OCI-LY1 (cell line): ENCODE data around the gene PCBP3.

Experiments
- H2AFZ ChIP-seq: fragments of 200-600 bp; sonication (generic), shearing (Covaris generic); 2 replicates; pipeline ENCODE4 v1.6.0; 2014; ENCODE audit warnings: antibody characterized with exemption, mild to moderate bottlenecking, low read length
- H3F3A ChIP-seq: fragments of 200-600 bp; sonication (generic), shearing (Covaris generic); 2 replicates; pipeline ENCODE4 v1.6.0; 2014; ENCODE audit warnings: mild to moderate bottlenecking, antibody characterized with exemption, low read length, moderate library complexity; ENCODE audit not compliant: insufficient read depth
- H3K27ac ChIP-seq: fragments of 200-600 bp; sonication (generic); 2 replicates; pipeline ENCODE4 v1.5.1; 2014; ENCODE audit warnings: low read length, mixed run types, mild to moderate bottlenecking, low read depth; ENCODE audit not compliant: poor library complexity, severe bottlenecking
- H3K27me3 ChIP-seq: fragments of 200-600 bp; sonication (generic); 2 replicates; pipeline ENCODE4 v1.6.0; 2014; ENCODE audit warnings: antibody characterized with exemption, mild to moderate bottlenecking, low read length, moderate library complexity; ENCODE audit not compliant: insufficient read depth
- H3K36me3 ChIP-seq: fragments of 200-600 bp; sonication (generic); 2 replicates; pipeline ENCODE4 v1.6.1; 2014; ENCODE audit warnings: mild to moderate bottlenecking, antibody characterized with exemption, low read length, moderate library complexity, mixed read lengths; ENCODE audit not compliant: insufficient read depth
- H3K4me1 ChIP-seq: fragments of 200-600 bp; sonication (generic); 2 replicates; pipeline ENCODE4 v1.5.1; 2014; ENCODE audit warnings: mild to moderate bottlenecking, low read length, moderate library complexity; ENCODE audit not compliant: insufficient read depth, severe bottlenecking
- H3K4me2 ChIP-seq: fragments of 200-600 bp; sonication (generic), shearing (Covaris generic); 2 replicates; pipeline ENCODE4 v1.6.1; 2014; ENCODE audit warnings: low read length
- H3K4me3 ChIP-seq: fragments of 200-600 bp; sonication (generic); 2 replicates; pipeline ENCODE4 v1.5.1; 2014; ENCODE audit warnings: low read length, low read depth, mild to moderate bottlenecking, mixed read lengths; ENCODE audit not compliant: poor library complexity, severe bottlenecking
- H3K79me2 ChIP-seq: fragments of 200-600 bp; shearing (Covaris generic); 2 replicates; pipeline ENCODE4 v1.6.1; 2016; ENCODE audit warnings: mixed run types, low read length, mixed read lengths; ENCODE audit not compliant: insufficient read depth
- H3K9ac ChIP-seq: fragments of 200-600 bp; sonication (generic), shearing (Covaris generic); 2 replicates; pipeline ENCODE4 v1.6.1; 2014; ENCODE audit warnings: mild to moderate bottlenecking, low read length, mixed read lengths
- H3K9me2 ChIP-seq: fragments of 200-600 bp; sonication (generic), shearing (Covaris generic); 2 replicates; pipeline ENCODE4 v1.6.1; 2014; ENCODE audit warnings: low read depth, mild to moderate bottlenecking, low read length, mixed read lengths
- H3K9me3 ChIP-seq: fragments of 200-600 bp; shearing (Covaris generic); 2 replicates; pipeline ENCODE4 v1.6.1; 2014; ENCODE audit warnings: low read length, mixed read lengths
- H4K20me1 ChIP-seq: fragments of 200-600 bp; sonication (generic), shearing (Covaris generic); 2 replicates; pipeline ENCODE4 v1.6.0; 2016; ENCODE audit warnings: mild to moderate bottlenecking, low read length; ENCODE audit not compliant: insufficient read depth
- EZH2 ChIP-seq: fragments of 200-600 bp; sonication (generic), shearing (Covaris generic); IDR thresholded peaks from 2 replicates; pipeline ENCODE4 v1.8.0; 2017; ENCODE audit warnings: borderline replicate concordance, mixed run types, mild to moderate bottlenecking, antibody characterized with exemption, low read length, moderate library complexity, mixed read lengths
- TF ChIP-seq, protein P1 (sequence below): fragments of 200-600 bp; sonication (generic), shearing (Covaris generic); IDR thresholded peaks from 2 replicates; pipeline ENCODE4 v1.5.1; 2017; ENCODE audit warnings: mild to moderate bottlenecking, antibody characterized with exemption, low read length, moderate library complexity, mixed read lengths

Gene PCBP3

GRCh38 chr21:45725844-45726200 lies 82.3 kb downstream of the PCBP3 start:
- Histone ChIP-seq H4K20me1 (no peaks in the 10 kb centered on the region), H3K4me3 (no peak overlapping the region), H3K9ac (no peak overlapping the region), H3F3A (no peaks in the 10 kb centered on the region), H3K4me2 (no peak overlapping the region), H3K36me3 (no peaks in the 10 kb centered on the region), H3K9me3 (no peaks in the 10 kb centered on the region), H3K9me2 (no peaks in the 10 kb centered on the region), H3K27ac (no peak overlapping the region), H2AFZ (no peak overlapping the region), H3K27me3 (0 out of 2 replicates have a peak, but pooled peaks cover 4% of the 10 kb centered on the region), H3K4me1 (no peaks in the 10 kb centered on the region), H3K79me2 (no peaks in the 10 kb centered on the region)
- no peak for TF ChIP-seq EZH2
- TF ChIP-seq, protein P1, sequence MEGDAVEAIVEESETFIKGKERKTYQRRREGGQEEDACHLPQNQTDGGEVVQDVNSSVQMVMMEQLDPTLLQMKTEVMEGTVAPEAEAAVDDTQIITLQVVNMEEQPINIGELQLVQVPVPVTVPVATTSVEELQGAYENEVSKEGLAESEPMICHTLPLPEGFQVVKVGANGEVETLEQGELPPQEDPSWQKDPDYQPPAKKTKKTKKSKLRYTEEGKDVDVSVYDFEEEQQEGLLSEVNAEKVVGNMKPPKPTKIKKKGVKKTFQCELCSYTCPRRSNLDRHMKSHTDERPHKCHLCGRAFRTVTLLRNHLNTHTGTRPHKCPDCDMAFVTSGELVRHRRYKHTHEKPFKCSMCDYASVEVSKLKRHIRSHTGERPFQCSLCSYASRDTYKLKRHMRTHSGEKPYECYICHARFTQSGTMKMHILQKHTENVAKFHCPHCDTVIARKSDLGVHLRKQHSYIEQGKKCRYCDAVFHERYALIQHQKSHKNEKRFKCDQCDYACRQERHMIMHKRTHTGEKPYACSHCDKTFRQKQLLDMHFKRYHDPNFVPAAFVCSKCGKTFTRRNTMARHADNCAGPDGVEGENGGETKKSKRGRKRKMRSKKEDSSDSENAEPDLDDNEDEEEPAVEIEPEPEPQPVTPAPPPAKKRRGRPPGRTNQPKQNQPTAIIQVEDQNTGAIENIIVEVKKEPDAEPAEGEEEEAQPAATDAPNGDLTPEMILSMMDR: no peak

- H3K36me3 ChIP-seq: no peaks in the 10 kb centered on the region
- H3K27me3 ChIP-seq: 0 out of 2 replicates have a peak, but pooled peaks cover 4% of the 10 kb centered on the region
- H3F3A ChIP-seq: no peaks in the 10 kb centered on the region
- H3K79me2 ChIP-seq: no peaks in the 10 kb centered on the region
- H3K4me2 ChIP-seq: no peak overlapping the region
- TF ChIP-seq, protein P1: no peak
- no peak for TF ChIP-seq EZH2
- H4K20me1 ChIP-seq: no peaks in the 10 kb centered on the region
- H3K27ac ChIP-seq: no peak overlapping the region
- no peaks in the 10 kb centered on the region for H3K9me2 ChIP-seq
- no peak overlapping the region for H2AFZ ChIP-seq
- H3K9ac ChIP-seq: no peak overlapping the region
- H3K9me3 ChIP-seq: no peaks in the 10 kb centered on the region
- H3K4me3 ChIP-seq: no peak overlapping the region
- no peaks in the 10 kb centered on the region for H3K4me1 ChIP-seq
Measured at GRCh38 chr21:45726438-45726837, 82.9 kb downstream of the PCBP3 start.

GRCh38 chr21:45727390-45727789 lies 83.9 kb downstream of the PCBP3 start:
- H3K36me3 ChIP-seq: no peaks in the 10 kb centered on the region
- H3K4me1 ChIP-seq: no peaks in the 10 kb centered on the region
- no peaks in the 10 kb centered on the region for H4K20me1 ChIP-seq
- H3K79me2 ChIP-seq: no peaks in the 10 kb centered on the region
- no peak overlapping the region for H2AFZ ChIP-seq
- TF ChIP-seq, protein P1: no peak
- no peak for TF ChIP-seq EZH2
- no peaks in the 10 kb centered on the region for H3K9me2 ChIP-seq
- H3K27ac ChIP-seq: no peak overlapping the region
- no peak overlapping the region for H3K4me3 ChIP-seq
- H3K9me3 ChIP-seq: no peaks in the 10 kb centered on the region
- H3K4me2 ChIP-seq: no peak overlapping the region
- no peaks in the 10 kb centered on the region for H3F3A ChIP-seq
- H3K9ac ChIP-seq: no peak overlapping the region
- H3K27me3 ChIP-seq: no peaks in the 10 kb centered on the region
